Measurements from ENCODE around the gene ADD1.

The ADD1 gene

GRCh38 chr4:2835978-2836377, 7.7 kb upstream of the ADD1 start:
- no peak for FAIRE-seq

DNA sequence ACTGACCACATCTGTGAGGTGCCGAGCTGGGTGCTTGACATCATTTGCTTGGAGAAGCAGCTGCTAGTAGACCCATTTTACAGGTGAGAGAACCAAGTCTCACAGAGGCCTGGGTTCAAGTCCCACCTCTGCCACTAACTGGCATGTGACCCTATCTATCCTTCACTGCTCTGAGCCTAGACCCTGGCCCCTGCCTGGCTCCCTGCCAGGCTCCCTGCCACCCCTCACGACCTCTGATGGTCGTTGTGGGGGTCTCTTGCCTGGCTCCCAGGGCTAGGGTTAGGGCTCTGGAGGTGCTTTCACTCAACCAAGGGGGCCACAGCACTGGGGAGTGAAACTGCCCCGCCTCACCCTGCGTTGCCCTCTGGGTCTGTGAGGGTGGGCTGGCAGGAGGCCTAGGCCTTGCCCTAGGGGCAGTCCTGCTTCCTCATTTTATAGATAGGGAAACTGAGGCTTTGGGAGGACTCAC, 7.2 kb upstream of the ADD1 start:
- FAIRE-seq = no peak

DNA sequence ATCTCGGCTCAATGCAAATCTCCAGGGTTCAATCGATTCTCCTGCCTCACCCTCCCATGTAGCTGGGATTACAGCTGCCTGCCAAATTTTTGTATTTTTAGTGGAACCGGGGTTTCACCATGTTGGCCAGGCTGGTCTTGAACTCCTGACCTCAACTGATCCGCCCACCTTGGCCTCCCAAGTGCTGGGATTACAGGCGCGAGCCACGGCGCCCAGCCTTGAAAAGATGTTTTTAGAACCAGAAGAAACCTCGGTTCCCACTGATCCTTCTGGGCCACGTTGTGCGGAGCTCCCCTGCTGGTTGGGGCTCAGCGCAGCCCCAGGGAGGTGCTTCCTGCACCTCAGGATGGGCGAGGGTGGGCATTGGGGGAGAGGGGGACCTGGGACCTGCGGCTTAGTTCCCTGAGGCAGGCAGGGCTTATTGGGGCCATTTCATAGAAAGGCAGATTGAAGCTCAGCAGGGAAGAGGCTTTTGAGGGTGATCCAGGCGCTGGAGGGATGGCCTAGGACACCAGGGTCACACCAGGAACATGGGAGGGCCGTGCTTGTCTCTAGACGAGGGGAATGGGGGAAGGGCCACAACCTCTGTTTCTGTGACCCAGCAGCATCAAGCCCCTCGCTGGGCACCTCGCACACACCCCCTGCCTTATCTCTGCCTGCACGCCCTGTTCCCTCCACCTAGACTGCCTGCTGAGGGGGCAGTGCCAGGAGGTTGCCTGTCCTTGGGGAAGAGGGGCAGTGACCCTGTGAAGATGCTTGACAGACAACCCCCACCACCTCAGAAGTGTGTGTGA, 6.3 kb upstream of the ADD1 start:
- no peak for FAIRE-seq

DNA sequence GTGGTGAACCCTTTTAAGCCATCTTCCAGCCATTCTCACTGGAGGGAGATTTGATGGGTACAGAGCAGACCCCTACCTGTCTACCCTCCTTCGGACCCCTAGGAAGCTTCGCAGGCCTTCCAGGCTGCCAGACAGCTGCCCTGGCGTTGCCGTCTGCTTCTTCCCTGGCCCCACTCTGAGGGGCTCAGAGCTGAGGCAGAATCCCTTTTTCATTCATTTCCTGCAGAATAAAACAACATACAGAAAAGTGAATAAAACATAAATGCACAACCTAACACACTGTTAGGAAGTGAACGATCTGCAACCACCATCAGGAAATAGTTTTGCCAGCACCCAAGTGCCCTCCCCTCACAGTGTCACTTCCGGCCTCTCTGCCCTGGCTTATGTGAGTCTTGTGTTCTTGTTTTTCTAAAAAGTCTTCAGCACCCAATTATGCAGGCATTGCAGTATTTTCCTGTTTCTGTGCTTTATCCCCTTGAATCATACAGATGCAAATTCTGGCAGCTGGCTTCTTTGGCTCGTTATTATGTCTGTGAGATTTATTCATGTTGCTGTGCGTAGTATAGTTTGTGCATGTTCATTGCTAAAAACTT, 5.6 kb upstream of the ADD1 start:
- FAIRE-seq = no peak

DNA sequence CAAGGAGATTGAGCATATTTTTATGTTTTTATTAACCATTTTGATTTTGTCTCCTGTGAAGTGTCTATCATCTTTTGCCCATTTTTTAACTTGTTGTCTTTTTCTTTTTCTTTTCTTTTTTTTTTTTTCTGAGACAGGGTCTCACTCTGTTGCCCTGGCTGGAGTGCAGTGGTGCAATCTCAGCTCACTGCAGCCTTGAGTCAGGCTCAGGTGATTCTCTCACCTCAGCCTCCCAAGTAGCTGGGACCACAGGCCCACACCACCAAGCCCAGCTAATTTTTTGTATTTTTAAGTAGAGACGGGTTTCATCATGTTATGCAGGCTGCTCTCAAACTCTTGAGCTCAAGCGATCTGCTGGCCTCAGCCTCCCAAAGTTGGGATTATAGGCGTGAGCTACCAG, 4.6 kb upstream of the ADD1 start:
- no peak for FAIRE-seq

GRCh38 chr4:2842687-2843262, 869 bp upstream of the ADD1 start:
- FAIRE-seq = no peak

- FAIRE-seq = no peak
These were observed 419 bp downstream of the ADD1 start for GRCh38 chr4:2843941-2844584.

DNA sequence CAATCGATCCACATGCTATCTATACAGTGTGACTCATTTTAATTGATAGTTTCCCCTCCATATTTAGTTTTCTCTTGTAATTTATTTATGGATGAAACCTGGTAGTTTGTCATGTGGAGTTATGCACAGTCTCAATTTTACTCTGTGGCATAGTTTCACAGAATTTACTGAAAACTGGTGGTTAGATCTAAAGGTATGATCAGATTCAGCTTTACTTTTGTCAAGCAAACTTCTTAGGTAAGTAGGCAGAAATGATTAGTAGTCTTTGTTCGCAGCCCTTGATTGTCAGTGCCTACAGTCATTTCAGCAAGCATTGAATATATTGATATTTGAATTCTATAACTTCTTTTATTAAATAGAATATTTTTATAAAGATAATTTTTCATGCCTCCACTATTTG, 2.5 kb downstream of the ADD1 start:
- no peak for FAIRE-seq

GRCh38 chr4:2847302-2847871, 3.7 kb downstream of the ADD1 start:
- FAIRE-seq = no peak

GRCh38 chr4:2848449-2848848, 4.8 kb downstream of the ADD1 start:
- no peak for FAIRE-seq

GRCh38 chr4:2849267-2850152, 5.9 kb downstream of the ADD1 start:
- FAIRE-seq = no peak

- no peak for FAIRE-seq
These were observed 7.5 kb downstream of the ADD1 start for GRCh38 chr4:2850966-2851798.

- FAIRE-seq = no peak
These were observed 8.9 kb downstream of the ADD1 start for GRCh38 chr4:2852481-2852921.

- FAIRE-seq = no peak
These were observed 11.9 kb downstream of the ADD1 start for GRCh38 chr4:2855584-2855983.

DNA sequence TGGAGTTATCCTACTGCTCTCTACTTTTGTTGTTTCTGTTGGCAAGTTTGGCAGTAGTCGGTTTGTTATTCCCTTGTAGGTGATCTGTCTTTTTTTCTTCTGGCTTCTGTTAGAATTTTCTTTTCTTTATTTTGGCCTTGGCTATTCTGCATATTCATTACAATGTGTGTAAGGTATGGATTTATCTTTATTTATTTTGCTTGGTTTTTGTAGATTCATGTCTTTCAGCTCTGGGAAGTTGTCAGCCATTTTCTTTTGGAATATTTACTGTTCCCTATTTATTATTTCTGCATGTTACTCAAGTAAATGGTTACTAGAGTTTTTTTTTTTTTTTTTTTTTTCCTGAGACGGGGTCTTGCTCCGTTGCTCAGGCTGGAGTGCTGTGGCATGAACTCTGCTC, 12.6 kb downstream of the ADD1 start:
- FAIRE-seq = no peak

- FAIRE-seq = no peak
These were observed 13.8 kb downstream of the ADD1 start for GRCh38 chr4:2857349-2857927.

DNA sequence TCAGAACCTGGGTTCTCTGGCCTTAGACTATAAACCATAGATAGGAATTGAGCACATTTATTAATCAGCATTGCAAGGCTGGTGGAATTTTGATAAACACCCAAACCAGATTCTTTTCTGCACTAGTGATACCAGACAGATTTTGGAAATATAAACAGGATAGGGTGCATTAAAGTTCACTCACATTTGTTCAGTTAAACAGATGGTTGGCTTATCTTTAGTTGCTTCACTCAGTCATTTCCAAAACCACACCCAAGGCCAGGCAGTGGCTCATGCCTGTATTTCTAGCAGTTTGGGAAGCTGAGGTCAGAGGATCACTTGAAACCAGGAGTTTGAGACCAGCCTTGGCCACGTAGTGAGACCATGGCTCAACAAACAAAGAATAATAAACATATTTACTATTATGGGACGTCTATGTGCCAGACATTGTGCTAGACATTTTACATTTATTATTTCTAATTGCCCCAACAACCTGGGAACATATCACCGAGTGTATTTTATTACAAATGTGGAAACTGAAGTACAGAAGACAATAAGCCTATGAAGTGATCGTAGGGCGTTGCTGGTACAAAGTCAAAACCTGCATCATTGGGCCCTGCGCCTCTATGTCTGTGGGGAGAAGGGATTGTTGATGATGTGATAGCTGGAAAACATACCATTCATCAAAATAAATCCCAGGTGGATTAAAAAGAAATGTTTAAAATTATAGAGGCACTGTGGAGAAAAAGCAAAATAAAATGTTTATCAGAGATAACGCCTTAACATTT, 15.0 kb downstream of the ADD1 start:
- FAIRE-seq = no peak

- no peak for FAIRE-seq
These were observed 15.9 kb downstream of the ADD1 start for GRCh38 chr4:2859514-2859913.

GRCh38 chr4:2860391-2861348, 17.0 kb downstream of the ADD1 start:
- FAIRE-seq = no peak
